RWPE2 (cell line): ENCODE data around the gene B9D2.
"Not testable (repeated sequence)": the region's sequence is repeated elsewhere in the genome, so short reads cannot be mapped to it uniquely, and the experiment has no call there.

Experiments
- ATAC-seq: fragments of 200-7000 bp; cut with Tn5 transposase; 3 replicates; pipeline ENCODE4 v1.9.1; 2021; ENCODE audit warnings: low read depth
- DNase-seq: peaks from one replicate; pipeline ENCODE4 v3.0.0-alpha.2; 2020; ENCODE audit warnings: low spot score
- H3K27ac ChIP-seq: fragments of 450-650 bp; 2 replicates; pipeline ENCODE4 v1.5.1; 2017; ENCODE audit warnings: mild to moderate bottlenecking; ENCODE audit not compliant: poor library complexity, severe bottlenecking
- H3K27me3 ChIP-seq: fragments of 250-450 bp; sonication (Bioruptor Pico); 2 replicates; pipeline ENCODE4 v1.5.1; 2021; ENCODE audit warnings: mild to moderate bottlenecking, moderate library complexity; ENCODE audit not compliant: insufficient read depth, poor library complexity, severe bottlenecking
- H3K36me3 ChIP-seq: fragments of 250-450 bp; sonication (Bioruptor Pico); 2 replicates; pipeline ENCODE4 v1.5.1; 2020; ENCODE audit warnings: low read depth, mild to moderate bottlenecking, moderate library complexity
- H3K4me1 ChIP-seq: fragments of 250-450 bp; sonication (Bioruptor Pico); 2 replicates; pipeline ENCODE4 v1.5.1; 2021; ENCODE audit warnings: mild to moderate bottlenecking, moderate library complexity; ENCODE audit not compliant: insufficient read depth, poor library complexity, severe bottlenecking
- H3K4me3 ChIP-seq: fragments of 250-450 bp; sonication (Bioruptor Pico); 2 replicates; pipeline ENCODE4 v1.5.1; 2021; ENCODE audit warnings: mild to moderate bottlenecking, moderate library complexity; ENCODE audit not compliant: severe bottlenecking
- H3K9me3 ChIP-seq: fragments of 250-450 bp; sonication (Bioruptor Pico); 2 replicates; pipeline ENCODE4 v1.5.1; 2021; ENCODE audit warnings: mild to moderate bottlenecking, moderate library complexity; ENCODE audit not compliant: severe bottlenecking
- CTCF ChIP-seq: fragments of 450-650 bp; IDR thresholded peaks from one replicate; pipeline ENCODE4 v1.5.1; 2017; ENCODE audit warnings: mild to moderate bottlenecking, moderate library complexity; ENCODE audit not compliant: poor library complexity, severe bottlenecking

The B9D2 gene

GRCh38 chr19:41410336-41411054 lies 46.5 kb upstream of the B9D2 start:
- TF ChIP-seq CTCF: no peak
- Histone ChIP-seq H3K4me3 (no peak overlapping the region), H3K27ac (no peak overlapping the region), H3K36me3 (peaks cover 8% of the 10 kb centered on the region; the same call in 1 of the 2 replicates), H3K27me3 (no peaks in the 10 kb centered on the region), H3K9me3 (no peaks in the 10 kb centered on the region), H3K4me1 (peaks cover 4% of the 10 kb centered on the region)
- no peak for DNase-seq
- ATAC-seq: no peak

- no peaks in the 10 kb centered on the region for H3K9me3 ChIP-seq
- ATAC-seq (peak; percentile 80), DNase-seq (no peak)
- no peaks in the 10 kb centered on the region for H3K27me3 ChIP-seq
- H3K4me3 ChIP-seq: no peak overlapping the region
- H3K36me3 ChIP-seq: peaks cover 8% of the 10 kb centered on the region; the same call in 1 of the 2 replicates
- no peak overlapping the region for H3K27ac ChIP-seq
- TF ChIP-seq CTCF: no peak
- H3K4me1 ChIP-seq: peaks cover 4% of the 10 kb centered on the region
Observed at GRCh38 chr19:41409288-41409687, 45.3 kb upstream of the B9D2 start.

- H3K27ac ChIP-seq, H3K4me3 ChIP-seq, DNase-seq, H3K36me3 ChIP-seq, H3K4me1 ChIP-seq, ATAC-seq, H3K9me3 ChIP-seq, H3K27me3 ChIP-seq: not testable (repeated sequence)
Observed at GRCh38 chr19:41408846-41409245, 44.9 kb upstream of the B9D2 start.

- no peaks in the 10 kb centered on the region for H3K9me3 ChIP-seq
- DNase-seq (no peak), ATAC-seq (no peak)
- H3K27ac ChIP-seq: no peak overlapping the region
- no peaks in the 10 kb centered on the region for H3K27me3 ChIP-seq
- no peak overlapping the region for H3K4me3 ChIP-seq
- no peak for TF ChIP-seq CTCF
- peaks cover 8% of the 10 kb centered on the region; the same call in 1 of the 2 replicates for H3K36me3 ChIP-seq
- H3K4me1 ChIP-seq: peaks cover 4% of the 10 kb centered on the region
Observed at GRCh38 chr19:41408256-41408655, 44.3 kb upstream of the B9D2 start.

- DNase-seq: no peak
Observed at GRCh38 chr19:41407271-41407670, 43.3 kb upstream of the B9D2 start.

More at GRCh38 chr19:41407271-41407670, 43.3 kb upstream of the B9D2 start:
- no peaks in the 10 kb centered on the region for H3K9me3 ChIP-seq
- no peak for TF ChIP-seq CTCF
- peaks cover 4% of the 10 kb centered on the region for H3K4me1 ChIP-seq
- no peak overlapping the region for H3K27ac ChIP-seq
- H3K36me3 ChIP-seq: peaks cover 8% of the 10 kb centered on the region; the same call in 1 of the 2 replicates
- ATAC-seq: no peak
- no peaks in the 10 kb centered on the region for H3K27me3 ChIP-seq
- no peak overlapping the region for H3K4me3 ChIP-seq
